ENCODE results near the gene RFX8.

Gene RFX8

DNA sequence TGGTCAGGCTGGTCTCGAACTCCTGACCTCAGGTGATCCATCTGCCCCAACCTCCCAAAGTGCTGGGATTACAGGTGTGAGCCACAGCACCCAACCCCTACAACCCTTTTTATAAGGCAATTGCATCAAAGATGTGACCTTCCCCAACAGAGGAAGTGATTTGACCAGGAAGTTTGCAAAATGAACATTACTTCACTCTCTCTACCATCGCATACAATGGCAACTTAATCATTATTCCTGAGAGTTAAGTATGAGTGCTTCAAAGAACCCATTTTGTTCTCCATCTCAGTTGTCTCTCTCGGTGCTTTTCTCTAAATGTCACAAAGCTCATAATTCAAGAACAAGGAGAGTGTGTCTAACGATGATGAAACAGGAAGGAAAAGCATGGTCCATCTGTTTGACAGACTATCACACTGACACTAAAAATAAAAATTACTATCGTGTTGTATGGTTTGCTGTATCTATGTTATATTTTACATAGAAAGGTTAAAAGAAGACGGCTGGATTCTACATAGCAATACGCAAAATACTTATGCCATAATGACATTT lies 69.5 kb downstream of the RFX8 start:
- no peak for DNase-seq

DNA sequence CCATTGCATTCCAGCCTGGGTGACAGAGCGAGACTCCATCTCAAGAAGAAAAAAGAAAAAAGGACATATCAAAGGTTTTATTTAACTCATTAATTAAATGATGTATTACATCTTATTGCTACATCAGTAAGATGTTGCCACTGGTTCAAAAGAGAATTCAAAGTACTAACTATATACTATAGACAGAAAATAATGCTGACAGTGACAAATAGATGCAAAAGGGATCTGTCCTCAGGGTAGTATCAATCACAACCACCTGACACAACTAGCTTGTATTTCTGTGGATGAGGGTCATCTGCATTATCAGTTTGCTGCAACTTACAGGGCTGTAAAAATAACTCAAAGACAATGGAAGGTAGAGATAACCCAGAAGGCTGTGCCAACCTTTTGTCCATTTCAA lies 71.2 kb downstream of the RFX8 start:
- DNase-seq, result no peak

DNA sequence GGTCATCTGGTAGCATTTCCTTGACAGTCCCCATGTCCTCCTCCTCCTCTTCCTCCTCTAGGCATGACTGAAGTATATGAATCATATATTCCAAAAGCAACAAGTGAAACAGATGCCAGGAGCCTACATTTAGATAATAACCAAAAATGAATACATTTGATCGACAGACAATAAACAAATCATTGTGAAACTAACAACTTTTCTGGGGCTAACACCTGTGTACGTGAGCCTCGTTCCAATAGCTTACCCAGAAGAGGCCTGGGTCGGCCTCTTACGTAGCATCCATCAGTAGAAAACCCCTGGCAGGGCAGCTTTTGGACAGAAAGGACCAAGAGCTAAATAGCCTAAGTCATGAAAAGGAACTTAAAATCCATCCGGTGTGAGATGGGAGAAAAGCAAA lies 72.3 kb downstream of the RFX8 start:
- DNase-seq, result no peak

DNA sequence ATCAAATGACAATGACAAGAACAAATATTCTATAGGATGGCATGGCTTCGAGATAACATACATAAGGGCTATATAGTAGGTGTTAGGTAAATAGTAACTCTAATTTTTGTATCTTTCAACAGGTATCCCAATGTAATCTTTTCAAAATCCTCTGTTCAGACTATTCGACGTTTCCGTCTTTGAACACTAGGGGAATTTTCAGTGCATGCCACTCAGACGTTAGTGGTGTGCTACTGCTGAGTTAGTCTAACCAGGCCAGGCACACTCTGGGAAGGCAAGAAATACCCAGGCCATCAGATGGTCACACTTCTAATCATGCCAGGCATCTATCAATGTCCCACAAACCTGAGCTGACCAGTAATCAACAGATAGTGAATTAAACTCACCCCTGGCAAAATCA lies 73.0 kb downstream of the RFX8 start:
- no peak for DNase-seq

DNA sequence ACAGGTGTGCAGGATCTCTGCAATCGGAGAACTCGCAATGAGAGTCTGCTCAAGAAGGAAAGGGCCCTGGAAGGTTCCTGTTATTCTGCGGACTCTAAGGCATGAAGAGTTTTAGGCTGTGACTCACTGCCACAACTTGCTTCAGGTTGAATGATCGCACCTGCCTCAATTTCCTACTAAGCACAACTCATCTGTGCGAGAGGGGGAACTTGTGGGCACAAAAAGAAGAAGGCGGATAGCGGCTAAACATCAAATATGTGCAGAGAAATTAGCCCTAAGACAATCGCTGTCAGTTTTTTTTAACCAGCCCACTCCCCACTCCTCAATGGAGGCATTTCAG lies 73.6 kb downstream of the RFX8 start:
- DNase-seq, result no peak

DNA sequence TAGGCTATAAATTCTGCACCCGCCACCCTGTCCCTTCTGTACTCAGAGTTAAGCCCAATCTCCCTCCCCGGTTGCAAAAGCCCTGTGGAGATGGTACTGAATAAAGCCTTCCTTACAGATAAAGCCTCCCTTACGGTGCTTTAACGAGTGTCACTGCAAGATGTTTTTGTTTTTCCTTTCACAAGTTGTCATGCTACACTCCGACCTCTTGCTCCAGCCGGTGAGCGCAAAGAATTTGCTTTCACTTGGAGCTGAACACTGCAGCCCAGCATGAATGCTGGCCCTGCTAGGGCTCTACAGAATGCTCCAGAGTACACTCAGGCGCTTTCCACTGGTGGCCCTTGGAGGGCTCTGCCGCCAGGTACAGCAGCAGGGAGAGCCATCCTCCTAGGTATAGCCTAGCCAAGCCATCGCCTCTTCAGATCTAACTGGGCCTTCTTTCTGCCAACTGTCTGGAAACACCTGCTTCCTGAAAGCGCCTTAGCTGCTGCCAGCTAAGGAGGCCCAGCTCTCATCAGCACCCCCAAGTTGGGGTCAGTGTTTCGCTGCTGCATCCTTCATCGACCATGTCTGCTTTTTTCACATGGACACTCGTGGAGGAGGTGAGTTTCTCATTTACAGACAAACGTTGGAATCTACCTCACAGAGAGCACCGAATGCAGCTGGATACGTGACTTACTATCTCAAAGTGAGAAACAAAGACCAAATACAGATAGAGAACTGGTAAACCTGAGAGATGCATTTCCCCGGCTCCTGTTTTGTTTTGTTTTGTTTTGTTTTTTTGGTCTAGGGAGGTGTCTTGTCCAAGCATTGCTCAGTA lies 74.2 kb downstream of the RFX8 start:
- DNase-seq, result no peak

DNA sequence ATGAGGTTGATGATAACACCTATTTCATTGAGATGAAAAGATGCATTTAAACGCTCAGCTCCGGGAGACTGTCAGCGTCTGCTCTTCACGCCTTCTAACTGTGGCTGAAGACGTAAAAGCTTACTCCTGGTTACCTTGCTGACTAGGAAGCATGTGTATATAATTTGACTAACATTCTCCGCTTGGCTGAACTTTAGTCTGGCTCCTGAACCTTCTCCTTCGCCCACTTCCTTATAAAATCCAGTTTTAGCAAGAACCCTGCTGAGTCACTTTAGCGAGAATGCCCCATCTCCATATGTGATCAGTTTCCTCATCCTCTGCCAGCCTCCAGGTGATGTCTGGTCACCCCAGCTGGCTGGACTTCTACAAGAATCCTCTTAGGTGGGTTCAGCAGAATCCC lies 74.9 kb downstream of the RFX8 start:
- no peak for DNase-seq

DNA sequence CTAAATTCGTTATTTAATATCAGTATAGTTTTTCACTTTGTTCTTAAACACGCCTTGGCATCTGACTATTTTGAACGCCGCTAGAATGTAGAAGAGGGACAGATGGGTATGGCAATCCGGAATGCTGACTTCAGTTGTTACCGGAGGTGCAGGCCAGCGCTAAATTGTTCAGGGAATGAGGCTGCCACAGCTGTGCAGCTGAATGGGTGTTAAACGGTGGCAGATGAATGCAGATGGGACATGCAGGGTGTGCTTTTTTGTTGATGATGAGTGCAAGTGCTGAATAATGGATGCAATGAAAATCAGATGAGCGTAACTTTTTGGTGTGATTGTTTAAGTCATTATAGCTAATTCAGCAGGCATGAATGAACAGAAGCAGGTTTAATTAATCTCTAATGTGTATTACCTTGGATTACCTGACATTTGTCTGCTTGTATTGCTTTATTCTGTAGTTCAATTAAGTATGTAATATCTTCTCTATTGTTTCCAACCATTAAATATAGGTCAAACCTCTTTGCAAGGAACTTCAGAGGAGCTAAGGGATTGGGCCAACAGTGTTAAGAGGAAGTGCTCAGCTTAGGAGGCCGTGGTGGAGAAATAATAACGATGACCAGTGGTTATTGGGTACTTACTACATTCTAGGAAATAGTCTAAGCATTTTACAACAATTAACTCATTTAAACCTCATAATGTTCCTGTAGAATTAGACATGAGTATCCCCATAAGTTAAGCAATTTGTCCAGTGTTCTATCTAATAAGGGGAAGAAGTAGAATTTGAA lies 75.7 kb downstream of the RFX8 start:
- DNase-seq, result no peak

DNA sequence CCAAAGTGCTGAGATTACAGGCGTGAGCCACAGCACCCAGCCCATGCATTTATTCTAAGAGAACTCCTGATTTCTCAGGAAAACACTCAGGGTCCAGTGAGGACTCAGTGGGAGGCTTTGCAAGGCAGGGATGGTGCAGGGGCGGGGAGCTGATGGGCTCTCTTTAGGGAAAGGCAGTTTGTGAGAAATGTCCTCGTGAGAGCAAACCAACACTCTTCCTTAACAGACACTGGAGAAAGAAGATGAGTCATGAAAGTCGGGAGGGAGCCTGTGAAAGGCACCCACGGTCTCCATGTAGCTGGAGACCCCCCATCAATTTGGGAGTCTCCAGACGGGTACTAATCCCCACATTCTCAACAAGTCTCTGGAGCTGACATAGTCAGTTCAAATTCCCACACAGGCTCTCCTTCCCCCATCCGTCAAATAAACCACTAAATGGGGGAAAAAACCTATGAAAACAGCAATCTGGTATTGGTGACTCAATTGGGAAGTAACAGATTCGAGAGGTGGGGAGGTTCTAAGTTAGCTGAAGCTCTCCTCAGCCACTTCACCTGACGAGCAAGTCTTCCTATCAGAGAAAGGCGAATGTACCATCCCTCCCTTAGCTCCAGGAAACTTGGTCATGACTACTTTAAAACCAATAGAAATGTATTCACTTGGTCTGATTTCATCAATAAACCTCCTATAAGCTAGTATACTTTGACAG lies 76.6 kb downstream of the RFX8 start:
- no peak for DNase-seq

DNA sequence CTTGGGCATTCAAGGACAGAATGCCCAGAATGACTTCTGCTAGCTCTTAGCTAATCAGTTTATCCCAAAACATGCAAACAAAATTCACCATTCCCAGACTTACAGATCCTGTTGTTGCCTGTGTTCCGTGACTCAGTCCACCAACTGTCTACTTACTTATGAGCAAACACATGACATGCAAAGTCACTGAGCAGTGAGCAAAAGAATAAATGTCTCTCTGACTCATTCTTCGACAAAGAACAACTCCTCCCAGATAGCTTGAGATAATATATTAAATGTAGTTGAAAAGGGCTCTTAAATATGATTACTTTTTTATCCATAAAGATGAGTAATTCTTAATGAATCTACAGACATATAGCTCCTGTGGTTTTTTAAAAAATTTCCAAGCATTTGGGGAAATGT lies 78.6 kb downstream of the RFX8 start:
- no peak for DNase-seq

DNA sequence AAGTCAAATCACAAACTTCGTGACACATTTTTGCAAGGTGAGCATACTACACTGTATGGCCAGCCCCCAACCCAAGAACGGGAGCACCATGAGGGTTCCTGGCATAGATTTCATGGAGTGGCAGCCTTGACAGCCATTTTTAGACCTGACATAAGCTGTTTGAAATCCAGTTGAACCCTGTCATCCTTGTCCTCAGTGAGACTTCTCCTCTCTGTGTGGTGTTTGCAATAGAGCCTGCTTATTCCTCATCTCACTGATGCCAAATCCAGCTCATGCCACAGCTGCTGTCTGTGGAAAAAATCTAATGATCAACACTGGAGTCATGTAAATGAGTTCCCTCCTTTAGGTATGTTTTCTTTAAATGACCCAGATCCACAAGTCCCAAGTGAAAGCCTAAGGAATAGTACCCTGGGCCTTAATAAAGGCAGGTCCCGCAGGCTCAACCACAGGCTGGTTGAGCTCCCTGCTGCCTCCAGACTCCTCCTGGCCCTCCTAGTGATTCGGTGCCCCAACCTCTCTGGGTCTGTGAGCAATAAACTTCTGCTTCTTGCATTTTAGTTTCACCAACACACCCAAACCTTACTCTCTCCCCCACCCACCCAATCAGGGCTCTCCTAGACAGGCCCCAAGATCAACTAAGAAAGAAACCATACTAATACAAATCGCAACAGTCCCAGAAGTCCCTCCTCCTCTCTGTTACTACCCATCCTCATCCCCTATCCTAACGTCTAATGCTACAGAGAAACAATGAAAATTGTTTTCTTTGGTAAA lies 79.2 kb downstream of the RFX8 start:
- DNase-seq, result no peak

DNA sequence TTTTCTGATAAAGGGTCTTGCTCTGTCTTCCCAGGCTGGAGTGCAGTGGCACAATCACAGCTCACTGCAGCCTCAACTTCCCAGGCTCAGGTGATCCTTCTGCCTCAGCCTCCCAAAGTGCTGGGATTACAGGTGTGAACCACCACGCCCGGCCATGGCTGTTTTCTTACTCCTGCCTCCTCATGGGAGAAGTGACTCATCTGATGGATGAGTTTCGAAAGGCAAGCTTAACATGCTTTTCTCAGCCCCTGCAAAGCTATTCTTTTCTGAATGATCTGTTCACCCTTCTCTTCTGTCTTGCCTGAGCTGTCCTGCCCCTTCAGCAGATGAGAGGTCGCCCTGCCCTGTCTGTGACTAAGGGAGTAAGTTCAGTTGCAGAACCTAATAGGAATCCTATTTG lies 86.7 kb downstream of the RFX8 start:
- no peak for DNase-seq

DNA sequence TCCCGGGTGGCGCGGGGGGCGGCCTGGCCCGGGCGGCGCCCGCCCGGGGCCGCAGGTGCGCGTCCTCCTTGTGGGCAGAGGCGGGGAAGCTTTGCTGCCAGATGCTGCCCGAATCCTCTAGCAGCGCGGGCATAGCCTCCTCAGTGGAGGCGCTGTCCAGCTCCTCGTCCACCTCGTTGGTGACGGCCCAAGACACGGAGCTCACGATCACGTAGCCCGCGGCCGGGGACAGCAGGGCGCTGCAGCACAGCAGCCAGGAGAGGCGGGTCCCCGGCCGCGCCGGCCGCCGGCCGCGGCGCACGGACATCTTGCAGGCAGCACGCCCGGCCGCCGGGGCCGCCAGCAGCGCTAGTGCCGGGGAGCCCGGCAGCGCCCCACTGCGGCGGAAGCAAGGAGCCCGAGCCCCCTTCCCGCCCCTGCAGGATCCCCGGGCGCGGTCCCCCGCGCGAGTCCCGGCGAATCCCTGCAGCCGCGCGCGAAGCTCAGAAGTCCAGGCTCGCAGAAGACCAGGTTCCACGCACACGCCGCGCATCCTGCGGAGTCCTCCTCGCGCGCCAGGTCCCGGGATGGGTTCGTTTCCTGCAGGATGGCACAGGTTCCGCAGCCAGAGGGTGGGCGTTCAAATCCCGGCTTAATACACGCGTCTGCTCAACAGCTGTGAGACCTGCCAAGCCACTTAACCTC lies 87.6 kb downstream of the RFX8 start, which contains the start of gene CREG2:
Gene CREG2, minus strand, starts transcription at position 353 of the 684 bp plus-strand sequence. Its CDS starts 46 bp downstream, at position 307.
- no peak for DNase-seq

DNA sequence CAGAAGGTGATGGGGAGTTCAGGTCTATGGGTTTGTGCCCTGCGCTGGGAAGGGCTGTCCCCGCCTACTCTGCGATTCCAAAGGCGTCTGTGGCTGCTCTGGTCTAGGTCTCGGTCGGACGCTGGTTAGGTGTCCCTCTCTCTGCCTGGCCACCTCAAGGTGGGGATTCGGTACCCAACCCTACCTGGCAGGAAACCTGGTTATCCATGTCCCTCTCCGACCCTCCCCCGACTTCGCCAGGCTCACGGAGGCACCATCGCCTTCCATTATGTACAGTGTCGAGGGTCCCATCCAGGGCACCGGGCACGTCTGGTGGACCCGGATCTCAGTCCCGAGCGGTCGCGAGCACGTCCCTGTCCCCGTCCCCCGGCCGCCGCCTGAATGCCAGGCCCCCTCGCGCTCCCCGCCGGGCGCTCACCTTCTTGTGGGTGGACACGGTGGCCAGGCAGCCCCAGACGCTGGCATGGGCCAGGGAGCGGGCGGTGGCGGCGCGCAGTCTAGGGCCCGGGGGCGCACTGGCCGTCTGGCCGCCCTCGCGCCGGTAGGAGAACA lies 88.2 kb downstream of the RFX8 start:
- no peak for DNase-seq

DNA sequence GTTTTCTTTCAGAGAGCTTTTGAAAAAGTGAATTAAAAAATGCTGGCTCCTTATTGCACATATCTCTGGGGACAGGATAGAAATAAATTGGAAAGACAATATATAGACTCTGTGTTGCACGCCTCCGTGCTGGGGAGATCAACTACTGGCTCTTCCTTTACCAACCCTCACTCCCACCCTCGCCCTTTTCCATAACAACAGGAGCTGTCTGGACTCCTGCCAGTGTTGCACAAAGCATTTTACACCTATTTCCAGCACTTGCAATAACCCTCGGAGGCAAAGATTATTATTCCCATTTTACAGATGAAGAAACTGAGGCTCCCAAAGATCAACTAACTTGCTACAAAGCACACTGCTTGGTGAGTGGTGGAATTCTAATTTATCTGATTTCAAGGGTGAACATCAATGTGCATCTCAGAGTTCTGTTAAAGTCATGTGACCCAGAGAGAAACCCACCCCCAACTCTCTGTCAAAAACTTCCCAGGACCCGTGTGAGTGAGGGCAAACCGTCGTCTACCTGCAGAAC lies 91.8 kb downstream of the RFX8 start:
- no peak for DNase-seq

DNA sequence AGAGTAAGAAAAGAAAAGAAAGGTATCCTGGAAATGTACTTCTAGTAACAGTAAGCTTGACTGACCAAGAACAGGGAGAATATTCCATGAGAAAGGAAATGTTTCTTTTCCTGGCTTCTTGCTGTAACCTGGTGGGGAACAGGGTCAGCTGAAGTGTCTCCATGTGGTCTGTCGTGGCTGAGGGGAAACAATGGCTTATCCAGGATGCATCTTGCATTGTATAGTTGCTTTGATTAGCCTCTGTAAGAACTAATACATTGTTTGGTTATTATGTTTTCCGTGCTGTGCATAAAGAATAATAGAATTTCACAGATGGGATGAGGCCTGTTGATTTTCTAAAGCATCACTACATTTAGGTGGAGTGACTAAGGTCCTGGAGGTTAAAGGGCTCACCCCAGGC lies 92.5 kb downstream of the RFX8 start:
- DNase-seq, result no peak

DNA sequence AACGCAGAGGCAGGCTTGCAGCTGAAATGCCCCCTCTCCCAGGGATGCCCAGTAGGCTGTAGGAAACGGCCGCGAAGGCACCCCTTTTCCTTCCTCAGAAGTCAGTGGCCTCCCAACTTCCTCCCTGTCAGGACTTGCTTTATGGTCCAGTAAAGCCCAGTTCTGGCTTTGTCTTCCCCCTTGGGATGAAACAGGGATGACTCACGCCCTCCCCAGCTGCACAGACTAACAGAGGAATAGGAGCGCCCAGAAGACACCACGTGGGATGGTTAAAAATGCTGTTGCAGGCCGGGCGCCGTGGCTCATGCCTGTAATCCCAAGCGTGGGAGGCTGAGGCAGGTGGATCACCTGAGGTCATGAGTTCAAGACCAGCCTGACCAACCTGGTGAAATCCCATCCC lies 94.5 kb downstream of the RFX8 start:
- no peak for DNase-seq

DNA sequence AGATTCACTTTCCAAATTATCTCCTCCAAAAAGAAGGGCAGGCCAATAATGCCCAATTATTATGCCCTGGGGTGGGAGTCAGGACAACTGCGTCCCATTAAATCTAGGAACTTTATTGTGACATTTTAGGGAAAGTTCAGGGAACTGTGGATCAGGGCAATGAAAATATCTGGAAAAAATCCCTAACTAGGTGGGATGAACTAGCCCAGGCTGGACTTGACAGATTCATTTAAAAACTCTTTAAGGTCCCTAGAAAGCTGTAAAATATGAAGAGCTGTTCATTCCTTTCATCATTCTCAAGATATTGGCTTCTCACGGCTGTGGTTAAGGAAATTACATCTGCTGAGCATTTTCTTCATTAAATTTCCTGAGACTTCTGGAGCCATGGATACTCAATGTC lies 95.8 kb downstream of the RFX8 start:
- no peak for DNase-seq

DNA sequence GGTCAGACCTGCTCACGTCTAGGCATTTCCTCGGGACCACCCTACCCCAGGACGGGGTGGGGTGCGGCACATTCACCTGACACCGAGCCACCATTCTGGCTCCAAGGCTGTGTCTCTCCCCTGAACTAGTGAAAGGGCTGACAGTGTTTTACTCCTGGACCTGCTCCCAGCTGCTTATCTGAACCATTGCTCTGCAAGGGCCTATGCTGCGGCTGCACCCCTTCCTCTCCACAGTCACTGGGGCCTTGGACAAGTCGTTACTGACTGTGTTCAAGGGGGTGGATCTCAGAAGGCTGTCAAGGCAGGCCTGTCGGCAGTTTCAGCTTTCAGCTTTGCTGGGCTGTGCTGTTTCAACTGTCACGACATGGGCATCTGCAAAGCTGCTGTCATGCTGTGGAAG lies 99.3 kb downstream of the RFX8 start:
- no peak for DNase-seq

DNA sequence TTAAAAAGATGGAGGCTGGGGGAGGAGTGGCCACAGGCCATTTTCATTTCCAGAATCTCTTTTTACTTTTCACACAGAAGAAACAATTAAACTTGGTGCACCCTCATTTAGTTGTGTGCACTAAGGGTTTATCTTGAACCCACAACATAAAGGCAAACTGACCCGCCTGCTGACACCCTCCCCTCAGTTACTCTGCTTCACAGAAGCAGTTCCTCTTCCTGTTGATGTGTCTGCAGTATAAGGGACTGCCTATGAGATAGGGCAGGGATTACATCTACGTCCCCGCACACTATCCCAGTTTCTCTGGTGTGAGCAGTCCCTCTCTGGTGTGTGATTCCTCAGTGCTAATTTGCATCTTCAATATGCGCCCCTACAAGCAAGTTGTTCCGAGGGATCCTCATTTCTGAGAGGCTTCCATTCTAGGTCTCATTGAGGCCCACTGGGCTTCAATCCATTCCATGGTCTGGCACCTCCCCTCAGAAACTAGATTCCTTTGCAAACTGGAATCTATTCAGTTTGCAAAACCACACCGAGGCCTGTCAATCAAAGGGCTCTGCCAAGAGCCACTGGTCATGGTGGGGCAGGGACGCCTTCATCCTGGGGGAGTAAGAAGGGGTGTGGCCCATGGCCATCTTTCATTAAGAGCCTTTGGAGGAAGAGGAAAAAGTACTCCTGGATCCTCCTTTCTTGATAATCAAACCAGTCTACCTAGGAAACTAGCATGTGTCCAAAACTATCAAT lies 99.9 kb downstream of the RFX8 start:
- no peak for DNase-seq

DNA sequence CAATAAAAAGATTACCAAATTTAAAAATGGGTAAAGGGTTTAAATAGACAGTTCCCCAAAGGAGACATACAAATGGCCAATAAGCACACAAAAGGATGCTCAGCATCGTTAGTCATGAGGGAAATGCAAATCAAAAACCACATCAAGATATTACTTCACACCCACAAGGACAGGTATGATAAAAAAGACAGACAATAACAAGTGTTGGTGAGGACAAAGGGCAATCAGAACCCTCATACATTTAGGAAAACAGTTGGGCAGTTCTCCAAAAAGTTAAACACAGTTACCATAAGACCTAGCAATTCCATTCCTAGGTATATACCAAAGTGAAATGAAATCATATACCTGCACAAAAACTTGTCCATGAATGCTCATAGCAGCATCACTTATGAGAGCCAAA lies 102.1 kb downstream of the RFX8 start:
- DNase-seq, result no peak

Measured in NCI-H1436 treated with DMSO at 0.1 percent for 48 hours (cell line).